ENCODE measurements around the gene FBLN1.

Gene FBLN1

GRCh38 chr22:45465633-45466032 lies 37.0 kb upstream of the FBLN1 start:
- ATAC-seq = no peak
- TF ChIP-seq ARNTL (CRISPR knock-in tag; IDR thresholded peaks at IDR 0.05; ENCODE audit: borderline replicate concordance, low read depth) (no peak), POU6F1 (CRISPR knock-in tag; IDR thresholded peaks at IDR 0.05; ENCODE audit: borderline replicate concordance, low read depth) (no peak), ZC3H10 (CRISPR knock-in tag; IDR thresholded peaks at IDR 0.05) (no peak), PPARA (CRISPR knock-in tag; IDR thresholded peaks at IDR 0.05; ENCODE audit: borderline replicate concordance) (no peak), CREB5 (CRISPR knock-in tag; IDR thresholded peaks at IDR 0.05; ENCODE audit: low read depth) (no peak)

- peak; percentile 66 for ATAC-seq
- TF ChIP-seq CSRNP3 (CRISPR knock-in tag; IDR thresholded peaks at IDR 0.05) (no peak), ZFP30 (CRISPR knock-in tag; IDR thresholded peaks at IDR 0.05) (no peak)
These were observed 33.8 kb upstream of the FBLN1 start for GRCh38 chr22:45468872-45469271.

GRCh38 chr22:45469281-45470073 lies 33.2 kb upstream of the FBLN1 start:
- TF ChIP-seq SNAI2 (CRISPR knock-in tag; IDR thresholded peaks at IDR 0.05) (no peak), ZNF565 (CRISPR knock-in tag; conservative IDR thresholded peaks at IDR 0.05; ENCODE audit: low read depth) (no peak), TOX (CRISPR knock-in tag; IDR thresholded peaks at IDR 0.05; ENCODE audit: borderline replicate concordance) (no peak), PPARA (CRISPR knock-in tag; IDR thresholded peaks at IDR 0.05; ENCODE audit: borderline replicate concordance) (no peak), GLIS3 (CRISPR knock-in tag; IDR thresholded peaks at IDR 0.05) (no peak), PATZ1 (CRISPR knock-in tag; IDR thresholded peaks at IDR 0.05; ENCODE audit: borderline replicate concordance) (no peak), CREB5 (CRISPR knock-in tag; IDR thresholded peaks at IDR 0.05; ENCODE audit: low read depth) (no peak), CSRNP3 (CRISPR knock-in tag; IDR thresholded peaks at IDR 0.05) (no peak), ZNF8 (CRISPR knock-in tag; IDR thresholded peaks at IDR 0.05) (no peak), CSDC2 (CRISPR knock-in tag; IDR thresholded peaks at IDR 0.05) (no peak), TSHZ2 (CRISPR knock-in tag; IDR thresholded peaks at IDR 0.05) (no peak), ZNF70 (CRISPR knock-in tag; IDR thresholded peaks at IDR 0.05) (no peak), ZFP3 (CRISPR knock-in tag; IDR thresholded peaks at IDR 0.05) (no peak), RARB (CRISPR knock-in tag; IDR thresholded peaks at IDR 0.05) (no peak)
- peak; percentile 61 for ATAC-seq
